Daoy (cell line): Measurements from ENCODE around the gene AKT1S1. TPM values are rescaled to one million over a fixed set of nuclear protein-coding genes. Genes with fewer than 3 reads are reported as not detected.

Experiments used
- DNase-seq: peaks from one replicate; pipeline ENCODE4 v3.0.0-alpha.2; 2015; ENCODE audit warnings: low read depth
- total RNA-seq: library from RNA; depleted of rRNA; stranded (reverse); fragments of >200 nt; shearing (Covaris generic); gene quantifications from 2 replicates; pipeline ENCODE4 v1.2.3, GENCODE V29; 2014

AKT1S1 gene
- total RNA-seq, 1 experiment from 2014 or later = 10.5 TPM

DNA sequence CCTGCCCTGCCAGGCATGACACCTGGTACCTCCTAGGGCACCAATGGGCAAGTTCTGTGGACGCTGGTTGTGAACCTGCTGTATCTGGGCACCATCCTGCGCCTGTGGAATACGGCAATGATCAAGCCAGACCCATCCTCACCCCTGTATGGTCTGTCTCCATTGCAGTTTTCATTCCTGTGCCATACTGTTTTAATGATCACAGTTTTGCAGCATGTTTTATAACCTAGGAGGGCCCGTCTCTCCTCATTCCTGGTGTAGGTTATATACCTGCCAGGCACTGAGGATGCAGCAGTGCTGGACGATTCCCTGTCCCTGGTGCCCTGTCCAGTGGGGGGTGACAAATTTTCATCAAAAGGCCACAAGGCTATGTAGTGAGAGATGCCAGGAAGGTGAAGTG lies 5.9 kb upstream of the AKT1S1 start:
- DNase-seq = no peak

DNA sequence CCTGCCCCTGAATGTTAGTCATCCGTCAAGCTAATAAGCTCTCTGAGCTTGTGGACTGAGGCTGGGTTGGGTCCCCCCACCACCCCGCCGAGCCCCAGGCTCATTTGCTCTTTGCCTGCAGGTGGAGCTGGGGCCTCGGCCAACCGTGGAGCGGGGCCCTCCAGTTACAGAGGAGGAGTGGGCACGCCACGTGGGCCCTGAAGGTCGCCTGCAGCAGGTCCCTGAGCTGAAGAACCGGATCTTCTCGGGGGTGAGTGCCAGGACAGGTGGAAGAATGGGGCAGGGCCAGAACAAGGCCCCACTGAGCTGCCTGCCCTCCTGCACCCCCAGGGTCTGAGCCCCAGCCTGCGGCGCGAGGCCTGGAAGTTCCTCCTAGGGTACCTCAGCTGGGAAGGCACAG lies 5.5 kb upstream of the AKT1S1 start:
- DNase-seq = no peak

DNA sequence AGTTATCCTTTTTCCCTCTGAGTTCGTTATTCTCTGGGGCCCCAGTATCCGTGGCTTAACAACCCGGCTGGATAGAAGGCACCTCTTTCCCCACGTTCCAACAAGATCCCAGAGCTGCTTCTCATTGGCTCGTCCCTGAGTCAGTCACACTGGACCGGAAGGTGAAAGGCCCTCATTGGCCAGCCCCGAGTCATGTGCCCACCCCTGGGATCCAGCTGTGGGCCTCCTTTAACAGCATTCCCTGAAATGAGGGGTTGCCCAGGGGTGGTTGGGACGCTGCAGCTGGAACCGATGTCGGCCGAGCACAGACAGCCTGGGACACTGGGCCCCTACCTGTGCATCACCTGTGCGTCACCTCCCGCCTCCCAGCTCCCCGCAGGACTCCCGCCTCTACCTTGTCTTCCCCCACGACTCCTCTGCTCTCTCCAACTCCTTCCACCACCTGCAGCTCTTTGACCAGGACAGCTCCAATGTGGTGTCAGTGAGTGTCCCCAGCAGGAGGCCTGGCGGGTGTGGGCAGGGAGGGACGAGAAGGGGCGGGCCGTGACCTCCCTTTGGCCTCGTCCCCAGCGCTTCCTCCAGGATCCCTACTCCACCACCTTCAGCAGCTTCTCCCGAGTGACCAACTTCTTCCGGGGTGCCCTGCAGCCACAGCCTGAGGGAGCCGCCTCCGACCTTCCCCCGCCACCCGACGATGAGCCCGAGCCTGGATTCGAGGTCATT lies 4.7 kb upstream of the AKT1S1 start:
- no peak for DNase-seq

- DNase-seq = no peak
These were observed 4.0 kb upstream of the AKT1S1 start for GRCh38 chr19:49881186-49881585.

- no peak for DNase-seq
These were observed 3.2 kb upstream of the AKT1S1 start for GRCh38 chr19:49880162-49880869.

GRCh38 chr19:49879243-49879963 lies 2.2 kb upstream of the AKT1S1 start:
- no peak for DNase-seq

- DNase-seq = no peak
These were observed 1.6 kb upstream of the AKT1S1 start for GRCh38 chr19:49878744-49879070.

- DNase-seq = peak; percentile 99
These were observed 956 bp upstream of the AKT1S1 start for GRCh38 chr19:49877879-49878743.

GRCh38 chr19:49876422-49877019 lies 634 bp downstream of the AKT1S1 start:
- peak; percentile 99 for DNase-seq

DNA sequence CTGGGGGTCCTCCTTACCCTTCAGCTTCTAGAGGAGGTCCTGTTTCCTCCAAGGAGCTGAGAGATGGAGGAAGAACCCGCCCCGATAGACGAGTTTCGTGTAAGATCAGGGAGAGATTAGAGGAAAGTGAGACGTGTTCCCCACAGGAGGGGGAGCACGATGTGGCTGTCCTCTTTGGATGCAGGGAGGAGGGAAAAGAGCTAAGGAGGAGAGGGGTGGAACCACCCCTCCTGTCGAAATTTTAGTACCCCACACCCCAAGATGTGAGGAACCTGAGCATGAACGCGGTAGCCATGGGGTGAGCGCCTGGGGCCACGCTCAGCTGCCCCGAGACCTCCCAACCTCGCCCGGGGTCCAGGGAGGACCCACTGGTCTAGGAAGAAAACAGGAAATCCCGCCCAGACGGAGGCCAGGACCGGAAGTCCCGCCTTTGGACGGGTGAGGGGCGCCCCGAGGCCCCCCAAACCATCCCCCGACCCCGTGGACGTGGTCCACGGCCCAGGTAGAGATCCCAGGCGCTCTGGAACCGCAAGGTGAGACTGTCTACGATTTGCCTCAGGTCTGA lies 1.2 kb downstream of the AKT1S1 start:
- peak; percentile 62 for DNase-seq

- DNase-seq = no peak
These were observed 2.0 kb downstream of the AKT1S1 start for GRCh38 chr19:49875177-49875576.

GRCh38 chr19:49874503-49875157 lies 2.5 kb downstream of the AKT1S1 start:
- DNase-seq = no peak

DNA sequence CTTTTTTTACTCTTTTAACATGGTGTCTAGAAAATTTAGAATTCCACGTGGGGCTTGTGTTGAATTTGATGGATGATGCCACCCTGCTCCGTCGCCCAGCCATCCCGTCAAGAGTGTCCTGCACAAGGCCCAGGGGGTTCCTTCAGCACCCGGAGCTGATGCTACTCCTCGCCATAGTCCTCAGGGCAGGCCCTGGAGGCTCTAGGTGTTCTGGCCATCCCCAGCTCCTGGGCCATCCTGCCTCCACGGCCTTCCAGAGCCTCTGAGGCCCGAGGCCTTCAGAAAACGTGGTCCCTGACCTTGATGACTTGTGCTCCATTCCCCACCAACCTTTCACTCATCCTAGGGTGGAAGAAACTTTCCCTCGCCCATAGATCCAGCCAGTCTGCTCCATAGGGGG lies 3.3 kb downstream of the AKT1S1 start:
- no peak for DNase-seq

GRCh38 chr19:49873129-49873521 lies 4.0 kb downstream of the AKT1S1 start:
- no peak for DNase-seq

DNA sequence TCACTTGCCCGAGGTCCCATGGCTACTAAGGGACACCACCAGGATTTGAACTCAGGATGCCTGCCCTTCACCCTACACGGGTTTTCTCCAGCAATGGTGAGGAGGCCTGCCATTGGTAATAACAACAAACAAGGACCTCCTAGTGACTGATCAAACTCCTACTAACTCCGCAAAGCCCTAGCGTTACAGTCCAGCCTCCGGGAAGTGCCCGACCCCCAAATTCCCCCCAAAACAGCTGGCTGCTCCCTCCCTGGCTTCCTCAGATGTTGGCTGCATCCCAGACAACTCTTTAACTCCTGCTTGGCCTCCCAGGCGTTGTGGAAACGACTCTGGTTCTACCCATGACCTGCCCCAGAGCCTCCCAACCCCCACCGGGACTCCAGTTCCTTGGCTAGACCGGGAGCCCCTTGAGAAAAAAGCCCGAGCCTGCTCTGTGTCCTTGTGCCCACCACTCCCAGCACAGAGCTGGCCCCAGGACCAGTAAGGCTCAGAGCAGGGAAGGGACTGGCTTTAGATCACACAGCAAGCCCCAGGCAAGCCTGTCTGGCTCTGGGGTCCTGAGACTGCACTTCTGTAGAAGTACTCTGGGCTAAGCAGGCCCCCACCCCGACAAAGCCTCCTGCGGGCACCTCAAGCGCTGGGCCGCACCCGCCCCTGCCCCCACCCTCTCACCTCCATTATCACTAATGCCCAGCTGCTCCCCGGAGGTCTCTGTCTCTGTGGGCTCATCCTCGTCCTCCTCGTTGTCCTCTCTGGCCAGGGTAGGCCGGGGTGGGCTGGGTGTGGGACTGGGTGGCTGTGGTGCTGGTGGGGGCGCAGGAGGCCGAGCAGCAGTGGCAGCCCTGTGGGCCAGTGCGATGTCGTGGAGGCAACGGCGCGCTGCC lies 4.7 kb downstream of the AKT1S1 start:
- DNase-seq = no peak

GRCh38 chr19:49871349-49871985 lies 5.7 kb downstream of the AKT1S1 start:
- no peak for DNase-seq

DNA sequence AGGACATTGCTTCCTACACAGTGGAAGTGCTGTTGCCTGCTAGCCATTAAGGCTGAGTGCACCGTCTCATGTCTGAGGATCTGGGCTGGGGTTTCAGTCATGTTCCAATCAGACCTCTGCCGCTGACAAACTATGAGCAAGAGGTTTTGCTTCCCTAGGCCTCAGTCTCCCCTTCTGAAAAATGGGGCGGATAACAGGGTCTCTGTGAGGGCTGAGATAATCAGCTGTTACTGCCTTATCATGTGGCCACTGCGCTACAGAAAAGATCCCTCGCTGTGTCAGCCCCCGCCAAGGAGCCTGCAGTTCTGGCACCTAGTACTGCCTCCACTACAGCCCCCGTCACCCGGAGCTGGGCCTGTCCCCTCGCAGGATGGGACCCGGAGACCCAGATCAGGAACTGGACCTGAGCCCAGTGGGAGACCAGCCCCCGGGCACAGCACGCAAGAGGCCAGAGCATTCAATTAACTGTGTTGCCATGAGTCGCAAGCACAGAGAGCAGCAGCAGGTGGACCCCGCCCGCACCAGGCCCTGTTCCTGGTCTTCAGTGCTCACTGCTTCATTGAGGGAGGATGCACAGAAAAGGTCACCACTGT lies 6.8 kb downstream of the AKT1S1 start:
- DNase-seq = no peak

GRCh38 chr19:49869484-49870308 lies 7.5 kb downstream of the AKT1S1 start:
- peak; percentile 99 for DNase-seq
